HepG2 (cell line): Measurements from ENCODE around the gene RNASE2.

Experiments
- EP300 ChIP-seq, 3 experiments: sonication (generic) in 1 of 3; formaldehyde crosslinking in 1 of 3; IDR thresholded peaks; 2 replicates each; pipeline versions ENCODE4 v1.5.1 to v1.6.1; 2011 to 2020; ENCODE audit warnings: low read depth in 2 of 3, low read length in 2 of 3, borderline replicate concordance in 1 of 3, improper control_type of control experiment in 1 of 3, mild to moderate bottlenecking in 1 of 3, missing genetic modification reagents in 1 of 3, moderate library complexity in 1 of 3
- TF ChIP-seq, protein P1 (sequence below): sonication (generic); formaldehyde crosslinking; IDR thresholded peaks from 2 replicates; pipeline ENCODE4 v1.4.0; 2020; ENCODE audit warnings: missing genetic modification reagents, mild to moderate bottlenecking, borderline replicate concordance

DNA sequence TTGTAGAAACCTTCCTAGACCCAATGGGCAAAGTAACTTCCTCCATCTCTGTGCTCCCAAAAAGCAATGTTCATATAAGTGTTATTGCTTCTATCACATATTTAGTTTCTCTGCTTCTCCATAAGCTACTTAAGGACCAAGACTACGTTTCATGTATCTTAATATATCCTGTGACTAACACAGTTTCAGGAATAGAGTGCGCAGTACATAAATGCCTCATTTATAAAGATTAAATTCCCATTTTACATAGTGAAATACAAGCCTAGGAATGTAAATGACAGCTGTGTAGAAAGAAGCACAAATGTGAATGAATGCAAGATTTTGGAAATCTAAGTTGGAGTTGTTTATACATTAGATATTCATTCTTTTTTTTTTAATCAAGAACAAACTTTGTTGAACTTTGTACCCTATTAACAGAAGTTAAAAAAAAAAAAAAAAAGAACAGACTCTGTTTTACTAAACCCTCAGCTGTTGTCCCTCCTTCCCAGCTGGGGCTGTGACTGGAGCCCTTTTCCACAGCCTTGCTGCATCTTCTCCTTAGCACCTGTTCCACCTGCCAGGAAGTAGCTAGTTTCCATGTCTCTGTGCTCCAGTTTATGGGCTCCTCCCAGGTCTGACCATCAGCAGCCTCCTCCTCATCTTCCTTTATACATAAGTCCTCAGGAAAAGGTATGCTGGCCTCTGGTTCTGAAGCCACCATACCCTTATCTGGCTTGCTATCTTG lies 27.5 kb downstream of the RNASE2 start:
- TF ChIP-seq, protein P1, sequence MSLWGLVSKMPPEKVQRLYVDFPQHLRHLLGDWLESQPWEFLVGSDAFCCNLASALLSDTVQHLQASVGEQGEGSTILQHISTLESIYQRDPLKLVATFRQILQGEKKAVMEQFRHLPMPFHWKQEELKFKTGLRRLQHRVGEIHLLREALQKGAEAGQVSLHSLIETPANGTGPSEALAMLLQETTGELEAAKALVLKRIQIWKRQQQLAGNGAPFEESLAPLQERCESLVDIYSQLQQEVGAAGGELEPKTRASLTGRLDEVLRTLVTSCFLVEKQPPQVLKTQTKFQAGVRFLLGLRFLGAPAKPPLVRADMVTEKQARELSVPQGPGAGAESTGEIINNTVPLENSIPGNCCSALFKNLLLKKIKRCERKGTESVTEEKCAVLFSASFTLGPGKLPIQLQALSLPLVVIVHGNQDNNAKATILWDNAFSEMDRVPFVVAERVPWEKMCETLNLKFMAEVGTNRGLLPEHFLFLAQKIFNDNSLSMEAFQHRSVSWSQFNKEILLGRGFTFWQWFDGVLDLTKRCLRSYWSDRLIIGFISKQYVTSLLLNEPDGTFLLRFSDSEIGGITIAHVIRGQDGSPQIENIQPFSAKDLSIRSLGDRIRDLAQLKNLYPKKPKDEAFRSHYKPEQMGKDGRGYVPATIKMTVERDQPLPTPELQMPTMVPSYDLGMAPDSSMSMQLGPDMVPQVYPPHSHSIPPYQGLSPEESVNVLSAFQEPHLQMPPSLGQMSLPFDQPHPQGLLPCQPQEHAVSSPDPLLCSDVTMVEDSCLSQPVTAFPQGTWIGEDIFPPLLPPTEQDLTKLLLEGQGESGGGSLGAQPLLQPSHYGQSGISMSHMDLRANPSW = no peak
- TF ChIP-seq EP300 (IDR thresholded peaks at IDR 0.05; ENCODE audit: low read depth in 2 of 2, low read length in 2 of 2) = no peak
- no peak for TF ChIP-seq EP300 (CRISPR knock-in tag; IDR thresholded peaks at IDR 0.05; ENCODE audit: borderline replicate concordance)
